HT1080 (cell line): ENCODE measurements around the gene LATS2. TPM values are rescaled to one million over a fixed set of nuclear protein-coding genes. Genes with fewer than 3 reads are reported as not detected.
"Not testable (repeated sequence)": the region's sequence is repeated elsewhere in the genome, so short reads cannot be mapped to it uniquely, and the experiment has no call there.

Experiments used
- DNase-seq: peaks from one replicate; pipeline ENCODE4 v3.0.0-alpha.2; 2015; ENCODE audit warnings: low read depth
- total RNA-seq: library from RNA; depleted of rRNA; stranded (reverse); fragments of >200 nt; shearing (Covaris generic); gene quantifications from 2 replicates; pipeline ENCODE4 v1.2.3, GENCODE V29; 2014

Gene LATS2
- total RNA-seq, 1 experiment from 2014 or later, result 11.7 TPM

- DNase-seq, result no peak
Measured at GRCh38 chr13:20968745-20969144, 92.6 kb downstream of the LATS2 start.

- no peak for DNase-seq
Measured at GRCh38 chr13:20967340-20967739, 94.0 kb downstream of the LATS2 start.

GRCh38 chr13:20964904-20965303 is 96.5 kb downstream of the LATS2 start:
- DNase-seq, result no peak

- DNase-seq, result peak; percentile 21
Measured at GRCh38 chr13:20961663-20962062, 99.7 kb downstream of the LATS2 start.

- peak; percentile 9 for DNase-seq
Measured at GRCh38 chr13:20960663-20961309, 100.6 kb downstream of the LATS2 start.

GRCh38 chr13:20957049-20957620 is 104.3 kb downstream of the LATS2 start:
- DNase-seq, result not testable (repeated sequence)

- DNase-seq, result no peak
Measured at GRCh38 chr13:20955496-20955895, 105.9 kb downstream of the LATS2 start.

GRCh38 chr13:20953245-20953931 is 108.0 kb downstream of the LATS2 start:
- DNase-seq, result no peak

- no peak for DNase-seq
Measured at GRCh38 chr13:20952838-20953237, 108.5 kb downstream of the LATS2 start.

GRCh38 chr13:20948001-20948400 is 113.4 kb downstream of the LATS2 start:
- not testable (repeated sequence) for DNase-seq

- no peak for DNase-seq
Measured at GRCh38 chr13:20945952-20946383, 115.4 kb downstream of the LATS2 start.

GRCh38 chr13:20942938-20943559 is 118.3 kb downstream of the LATS2 start:
- no peak for DNase-seq

- not testable (repeated sequence) for DNase-seq
Measured at GRCh38 chr13:20940511-20940910, 120.9 kb downstream of the LATS2 start.

- no peak for DNase-seq
Measured at GRCh38 chr13:20940083-20940482, 121.3 kb downstream of the LATS2 start.

GRCh38 chr13:20939662-20940061 is 121.7 kb downstream of the LATS2 start:
- DNase-seq, result no peak

- no peak for DNase-seq
Measured at GRCh38 chr13:20938302-20938701, 123.1 kb downstream of the LATS2 start.

GRCh38 chr13:20927596-20928257 is 133.7 kb downstream of the LATS2 start:
- DNase-seq, result no peak

GRCh38 chr13:20925395-20925790 is 136.0 kb downstream of the LATS2 start:
- DNase-seq, result not testable (repeated sequence)

- DNase-seq, result peak; percentile 66
Measured at GRCh38 chr13:20924758-20925394, 136.5 kb downstream of the LATS2 start.

GRCh38 chr13:20923272-20923671 is 138.1 kb downstream of the LATS2 start:
- no peak for DNase-seq
